Keratinocyte (primary cell): ENCODE measurements around the gene STK17A. TPM values are rescaled to one million over a fixed set of nuclear protein-coding genes. Genes with fewer than 3 reads are reported as not detected.

Experiments used
- DNase-seq: peaks from one replicate; pipeline ENCODE4 v3.0.0-alpha.2; 2011; ENCODE audit warnings: low read depth, missing footprints, low spot score
- FAIRE-seq: peaks from 2 replicates; lab custom pipeline; 2011; peaks lifted over from hg19 to GRCh38; lab: Jason Lieb, UNC
- H2AFZ ChIP-seq: 2 replicates; pipeline ENCODE4 v1.6.0; 2012; ENCODE audit warnings: low read length, control low read depth, inconsistent platforms; ENCODE audit not compliant: control insufficient read depth
- H3K27ac ChIP-seq: 2 replicates; pipeline ENCODE4 v1.5.1; 2011; ENCODE audit warnings: low read length; ENCODE audit not compliant: control insufficient read depth, insufficient read depth
- H3K27me3 ChIP-seq: 3 replicates; pipeline ENCODE4 v1.6.0; 2011; ENCODE audit warnings: low read length; ENCODE audit not compliant: control insufficient read depth, insufficient read depth; ENCODE audit errors: extremely low read depth
- H3K36me3 ChIP-seq, 2 experiments: 2 replicates in 1 of 2; 3 replicates in 1 of 2; pipeline ENCODE4 v1.5.1; 2011; ENCODE audit warnings: low read length in 2 of 2, mild to moderate bottlenecking in 1 of 2; ENCODE audit not compliant: control insufficient read depth in 2 of 2, insufficient read depth in 2 of 2; ENCODE audit errors: extremely low read depth in 1 of 2
- H3K4me1 ChIP-seq: 3 replicates; pipeline ENCODE4 v1.5.1; 2011; ENCODE audit warnings: low read length; ENCODE audit not compliant: control insufficient read depth, insufficient read depth; ENCODE audit errors: extremely low read depth
- H3K4me2 ChIP-seq: 3 replicates; pipeline ENCODE4 v1.6.0; 2011; ENCODE audit warnings: low read depth, low read length; ENCODE audit not compliant: control insufficient read depth, insufficient read depth; ENCODE audit errors: extremely low read depth
- H3K4me3 ChIP-seq, 3 experiments: fragments of 200-600 bp in 1 of 3; sonication (generic) in 1 of 3; 2 replicates in 2 of 3; 3 replicates in 1 of 3; pipeline ENCODE4 v1.5.1; 2011 to 2016; ENCODE audit warnings: low read length in 3 of 3, mild to moderate bottlenecking in 3 of 3, control low read depth in 2 of 3, inconsistent platforms in 1 of 3, low read depth in 1 of 3, mixed read lengths in 1 of 3, mixed run types in 1 of 3, moderate library complexity in 1 of 3; ENCODE audit not compliant: control insufficient read depth in 2 of 3, insufficient read depth in 2 of 3; ENCODE audit errors: extremely low read depth in 1 of 3
- H3K79me2 ChIP-seq: 2 replicates; pipeline ENCODE4 v1.6.0; 2012; ENCODE audit warnings: low read length; ENCODE audit not compliant: control insufficient read depth, insufficient read depth
- H3K9ac ChIP-seq: 3 replicates; pipeline ENCODE4 v1.6.0; 2011; ENCODE audit warnings: low read length; ENCODE audit not compliant: control insufficient read depth, insufficient read depth; ENCODE audit errors: extremely low read depth
- H3K9me1 ChIP-seq: 3 replicates; pipeline ENCODE4 v1.6.0; 2011; ENCODE audit warnings: low read length; ENCODE audit not compliant: control insufficient read depth, insufficient read depth; ENCODE audit errors: extremely low read depth
- H3K9me3 ChIP-seq: 2 replicates; pipeline ENCODE4 v1.5.1; 2012; ENCODE audit warnings: low read depth, low read length; ENCODE audit not compliant: control insufficient read depth
- H4K20me1 ChIP-seq: 3 replicates; pipeline ENCODE4 v1.6.0; 2011; ENCODE audit warnings: low read length; ENCODE audit not compliant: control insufficient read depth, insufficient read depth; ENCODE audit errors: extremely low read depth
- CTCF ChIP-seq, 3 experiments: IDR thresholded peaks in 1 of 3; conservative IDR thresholded peaks in 1 of 3; optimal IDR thresholded peaks in 1 of 3; 2 replicates in 2 of 3; 3 replicates in 1 of 3; pipeline versions ENCODE3 to v1.5.1; 2011; ENCODE audit warnings: low read length in 3 of 3, mild to moderate bottlenecking in 3 of 3, moderate library complexity in 2 of 3, control low read depth in 1 of 3, inconsistent platforms in 1 of 3; ENCODE audit not compliant: insufficient read depth in 2 of 3; ENCODE audit errors: extremely low read depth in 1 of 3
- EZH2 ChIP-seq: IDR thresholded peaks from one replicate; pipeline ENCODE4 v1.6.1; 2012; ENCODE audit warnings: inconsistent platforms, mild to moderate bottlenecking, low read length, moderate library complexity
- dilution Hi-C: fragments of 300-500 bp; cut with MboI; formaldehyde crosslinking; loops from one replicate; pipeline ENCODE4 v1.7.0; 2020; ENCODE audit warnings: low sequenced_read_pairs; ENCODE audit not compliant: extremely low pct_ligation_motif_present
- polyA plus RNA-seq, 5 experiments: library from polyadenylated mRNA; depleted of rRNA in 3 of 5; stranded (reverse) in 3 of 5; stranded (forward) in 1 of 5; unstranded in 1 of 5; fragments of >200 nt; gene quantifications; 1 replicate in 1 of 5; 2 replicates in 3 of 5; 3 replicates in 1 of 5; pipeline versions ENCODE4 v1.2.1 to v1.2.3, GENCODE V29; 2011 to 2012; ENCODE audit warnings: missing spikeins in 2 of 5, low read depth in 1 of 5, low replicate concordance in 1 of 5

STK17A gene
- polyA plus RNA-seq, 1 donor (not counting 4 experiments of a cell fraction or from before 2014, with no cell fraction given), result 81.3 TPM

- Histone ChIP-seq H3K79me2 (no peaks in the 10 kb centered on the region), H3K9me3 (no peaks in the 10 kb centered on the region), H4K20me1 (no peaks in the 10 kb centered on the region), H3K27me3 (no peaks in the 10 kb centered on the region), H3K4me2 (no peak overlapping the region), H3K4me1 (peaks cover 7% of the 10 kb centered on the region), H3K9ac (no peak overlapping the region), H3K9me1 (no peaks in the 10 kb centered on the region), H2AFZ (no peak overlapping the region), H3K27ac (no peak overlapping the region), H3K36me3 (no peaks in the 10 kb centered on the region), H3K4me3 (no peak overlapping the region)
- DNase-seq (no peak), FAIRE-seq (no peak)
- TF ChIP-seq EZH2 (no peak), CTCF (optimal IDR thresholded peaks at IDR 0.05 in 1 of 3, IDR thresholded peaks at IDR 0.05 in 1 of 3, conservative IDR thresholded peaks at IDR 0.05 in 1 of 3; ENCODE audit: extremely low read depth in 1 of 3, insufficient read depth in 2 of 3, low read length in 3 of 3) (no peak)
- dilution Hi-C loops, result no loop called here
These were observed 23.0 kb upstream of the STK17A start for GRCh38 chr7:43559946-43560335.

- Histone ChIP-seq H3K9ac (no peak overlapping the region), H3K9me3 (no peaks in the 10 kb centered on the region), H3K9me1 (no peaks in the 10 kb centered on the region), H3K79me2 (no peaks in the 10 kb centered on the region), H2AFZ (no peak overlapping the region), H3K4me3 (no peak overlapping the region), H3K4me1 (peaks cover 7% of the 10 kb centered on the region), H3K4me2 (no peak overlapping the region), H3K27ac (no peak overlapping the region), H3K27me3 (no peaks in the 10 kb centered on the region), H4K20me1 (no peaks in the 10 kb centered on the region), H3K36me3 (no peaks in the 10 kb centered on the region)
- DNase-seq, result no peak
- dilution Hi-C loops, result no loop called here
- TF ChIP-seq CTCF (optimal IDR thresholded peaks at IDR 0.05 in 1 of 3, IDR thresholded peaks at IDR 0.05 in 1 of 3, conservative IDR thresholded peaks at IDR 0.05 in 1 of 3; ENCODE audit: extremely low read depth in 1 of 3, insufficient read depth in 2 of 3, low read length in 3 of 3), result no peak
- TF ChIP-seq EZH2, result no peak
- no peak for FAIRE-seq
These were observed 22.1 kb upstream of the STK17A start for GRCh38 chr7:43560742-43561330.
